Smooth muscle cell of the pulmonary artery (primary cell): ENCODE measurements around the gene LILRA2. TPM values are rescaled to one million over a fixed set of nuclear protein-coding genes. Genes with fewer than 3 reads are reported as not detected.

Source experiments
- total RNA-seq: library from RNA; depleted of rRNA; stranded (reverse); fragments of >200 nt; gene quantifications from 2 replicates; pipeline ENCODE4 v1.2.3, GENCODE V29; 2014

The LILRA2 gene
- total RNA-seq = not detected in 2 replicates

GRCh38 chr19:54573330-54573872 is at the start of gene LILRA2:
LILRA2 (plus strand) TSS chr19:54573790; CDS start chr19:54573879, 89 bp downstream.

GRCh38 chr19:54593445-54593844 is 19.9 kb downstream of the LILRA2 start, which contains the start of gene LILRA1:
LILRA1 (plus strand) TSS chr19:54593632; CDS start chr19:54594245, 613 bp downstream.

GRCh38 chr19:54630262-54630661 is 56.7 kb downstream of the LILRA2 start, which contains the start of gene LILRB1:
LILRB1 (plus strand) TSS chr19:54630484; CDS start chr19:54631074, 590 bp downstream.

Other genes starting within 250 kb of the LILRA2 start
- not detected in 2 replicates for gene LILRA4, start 234.6 kb upstream of the LILRA2 start, total RNA-seq
- not detected in 2 replicates for gene LAIR1, start 208.9 kb upstream of the LILRA2 start, total RNA-seq
- not detected in 2 replicates for gene TTYH1, start 158.3 kb upstream of the LILRA2 start, total RNA-seq
- gene LENG8, start 124.6 kb upstream of the LILRA2 start, total RNA-seq = 58.7 and 90.9 TPM in 2 replicates
- gene LENG9, start 110.0 kb upstream of the LILRA2 start, total RNA-seq = 10.4 and 12.7 TPM in 2 replicates
- gene CDC42EP5, start 100.5 kb upstream of the LILRA2 start, total RNA-seq = 17.4 and 21.0 TPM in 2 replicates
- gene LAIR2, start 71.0 kb upstream of the LILRA2 start, total RNA-seq = not detected in 2 replicates
- not detected in 2 replicates for gene LILRA1, start 19.8 kb downstream of the LILRA2 start, total RNA-seq
- gene LILRB1, start 56.7 kb downstream of the LILRA2 start, total RNA-seq = not detected in 2 replicates
- gene LILRB4, start 89.2 kb downstream of the LILRA2 start, total RNA-seq = not detected in 2 replicates
- gene KIR3DL3, start 150.7 kb downstream of the LILRA2 start, total RNA-seq = not detected in 2 replicates
- not detected in 2 replicates for gene KIR2DL3, start 164.7 kb downstream of the LILRA2 start, total RNA-seq
- gene KIR2DL1, start 196.0 kb downstream of the LILRA2 start, total RNA-seq = not detected in 2 replicates
- not detected in 2 replicates for gene KIR2DL4, start 229.8 kb downstream of the LILRA2 start, total RNA-seq
- not detected in 2 replicates for gene KIR3DL1, start 242.7 kb downstream of the LILRA2 start, total RNA-seq